Naive B cell (primary cell): ENCODE results near the gene TUB. TPM values are rescaled to one million over a fixed set of nuclear protein-coding genes. Genes with fewer than 3 reads are reported as not detected.
A peak's percentile ranks its signal among the peaks of the same experiment; 100 is the strongest.

ENCODE experiments used
- ATAC-seq, 2 donors: fragments of 150-1000 bp; cut with Tn5 transposase; 2 replicates each; pipeline ENCODE4 v1.10.0; 2021; ENCODE audit warnings: low read depth in 2 of 2, mild to moderate bottlenecking in 2 of 2, moderate library complexity in 2 of 2
- DNase-seq: peaks from one replicate; pipeline ENCODE4 v3.0.0; 2022
- H3K27ac Mint-ChIP-seq, 6 donors: one replicate each; pipeline ENCODE4 v1.8.0; 2020 to 2022; ENCODE audit warnings: mild to moderate bottlenecking in 6 of 6, mixed read lengths in 6 of 6, moderate library complexity in 5 of 6, inconsistent platforms in 2 of 6
- H3K27me3 Mint-ChIP-seq, 3 donors: one replicate each; pipeline ENCODE4 v1.8.0; 2021 to 2022; ENCODE audit warnings: mixed read lengths in 3 of 3, mild to moderate bottlenecking in 1 of 3
- H3K36me3 Mint-ChIP-seq, 2 donors: one replicate each; pipeline ENCODE4 v1.8.0; 2020 to 2022; ENCODE audit warnings: mixed read lengths in 2 of 2, inconsistent platforms in 1 of 2, mild to moderate bottlenecking in 1 of 2
- H3K4me1 Mint-ChIP-seq, 3 donors: one replicate each; pipeline ENCODE4 v1.8.0; 2020 to 2022; ENCODE audit warnings: mixed read lengths in 3 of 3, inconsistent platforms in 1 of 3, mild to moderate bottlenecking in 1 of 3, moderate library complexity in 1 of 3
- H3K4me3 Mint-ChIP-seq, 8 donors: one replicate each; pipeline ENCODE4 v1.8.0; 2020 to 2022; ENCODE audit warnings: mild to moderate bottlenecking in 8 of 8, mixed read lengths in 8 of 8, moderate library complexity in 8 of 8, inconsistent platforms in 2 of 8
- H3K9me3 Mint-ChIP-seq, 7 donors: one replicate each; pipeline ENCODE4 v1.8.0; 2020 to 2022; ENCODE audit warnings: mixed read lengths in 7 of 7, mild to moderate bottlenecking in 5 of 7, inconsistent platforms in 2 of 7, moderate library complexity in 1 of 7
- polyA plus RNA-seq, 6 donors: library from polyadenylated mRNA; unstranded; fragments of 300-500 nt; fragmentation: Illumina TruSeq; gene quantifications; one replicate each; pipeline ENCODE4 v1.2.3, GENCODE V29; 2021; ENCODE audit warnings: low read depth in 6 of 6

TUB gene
- polyA plus RNA-seq, 6 donors from 2014 or later = 0.05 to 0.12 (median 0.11) TPM; not detected in 3

- H3K4me1 Mint-ChIP-seq = peaks cover 0 to 6% (median 0%) of the 10 kb centered on the region in 3 donors
- peak overlapping the region in 1 of 6 donors; percentile 21 for H3K27ac Mint-ChIP-seq
- peaks cover 0 to 4% (median 0%) of the 10 kb centered on the region in 7 donors for H3K9me3 Mint-ChIP-seq
- DNase-seq = no peak
- ATAC-seq = no peak
- no peaks in the 10 kb centered on the region for H3K36me3 Mint-ChIP-seq
- no peak overlapping the region for H3K4me3 Mint-ChIP-seq
- peaks cover 52 to 83% (median 68%) of the 10 kb centered on the region in 3 donors for H3K27me3 Mint-ChIP-seq
Observed at GRCh38 chr11:8083871-8084281, 2.9 kb downstream of the TUB start.

GRCh38 chr11:8084352-8084751, 3.3 kb downstream of the TUB start:
- Mint-ChIP-seq H3K4me3 (peak overlapping the region in 1 of 8 donors; percentile 73), H3K27me3 (peaks cover 49 to 84% (median 63%) of the 10 kb centered on the region in 3 donors)
- no peak for ATAC-seq

GRCh38 chr11:8085011-8085645, 4.1 kb downstream of the TUB start:
- H3K9me3 Mint-ChIP-seq = peaks cover 0 to 2% (median 0%) of the 10 kb centered on the region in 7 donors
- no peak overlapping the region for H3K4me3 Mint-ChIP-seq
- peaks cover 42 to 84% (median 58%) of the 10 kb centered on the region in 3 donors for H3K27me3 Mint-ChIP-seq
- DNase-seq (no peak), ATAC-seq (no peak)
- no peaks in the 10 kb centered on the region for H3K36me3 Mint-ChIP-seq
- no peak overlapping the region for H3K27ac Mint-ChIP-seq
- peaks cover 0 to 6% (median 0%) of the 10 kb centered on the region in 3 donors for H3K4me1 Mint-ChIP-seq

More at GRCh38 chr11:8084352-8084751, 3.3 kb downstream of the TUB start:
- H3K36me3 Mint-ChIP-seq = no peaks in the 10 kb centered on the region
- peaks cover 0 to 6% (median 0%) of the 10 kb centered on the region in 3 donors for H3K4me1 Mint-ChIP-seq
- DNase-seq = no peak
- no peak overlapping the region for H3K27ac Mint-ChIP-seq
- H3K9me3 Mint-ChIP-seq = peaks cover 0 to 3% (median 0%) of the 10 kb centered on the region in 7 donors

DNA sequence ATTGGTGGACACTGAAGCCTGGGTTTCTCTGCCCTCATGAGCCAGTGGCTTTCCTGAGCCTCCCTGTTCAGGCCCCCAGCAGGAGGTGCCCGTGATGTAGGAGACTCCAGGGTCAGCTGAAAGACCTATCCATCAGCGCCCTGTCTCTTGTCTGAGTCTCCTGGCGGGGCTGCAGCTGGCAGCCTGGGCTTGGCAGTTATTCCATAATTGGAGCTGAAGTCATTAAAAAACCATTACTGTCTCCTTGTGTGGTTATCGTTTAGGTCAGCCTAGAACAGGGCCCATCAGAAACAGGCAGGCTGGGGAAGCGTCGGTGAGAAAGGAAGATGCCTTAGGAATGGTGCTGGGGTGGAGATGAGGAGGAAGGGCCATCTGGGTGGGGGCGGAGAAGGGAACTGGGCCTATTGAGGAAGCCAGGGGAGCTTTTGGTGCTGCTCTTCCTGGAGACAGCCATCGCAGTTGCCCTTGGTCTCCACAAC, 5.0 kb downstream of the TUB start:
- no peak for ATAC-seq
- DNase-seq = no peak
- H3K9me3 Mint-ChIP-seq = no peaks in the 10 kb centered on the region
- H3K4me1 Mint-ChIP-seq = peaks cover 0 to 6% (median 0%) of the 10 kb centered on the region in 3 donors
- H3K36me3 Mint-ChIP-seq = no peaks in the 10 kb centered on the region
- no peak overlapping the region for H3K4me3 Mint-ChIP-seq
- peaks cover 41 to 82% (median 58%) of the 10 kb centered on the region in 3 donors for H3K27me3 Mint-ChIP-seq
- peak overlapping the region in 1 of 6 donors; percentile 36 for H3K27ac Mint-ChIP-seq

- H3K4me3 Mint-ChIP-seq = peak overlapping the region in 1 of 8 donors; percentile 29
- H3K27ac Mint-ChIP-seq = no peak overlapping the region
- H3K9me3 Mint-ChIP-seq = no peaks in the 10 kb centered on the region
- H3K4me1 Mint-ChIP-seq = peaks cover 0 to 6% (median 0%) of the 10 kb centered on the region in 3 donors
- DNase-seq (no peak), ATAC-seq (no peak)
- H3K36me3 Mint-ChIP-seq = no peaks in the 10 kb centered on the region
- peaks cover 41 to 83% (median 63%) of the 10 kb centered on the region in 3 donors for H3K27me3 Mint-ChIP-seq
Observed at GRCh38 chr11:8086571-8086970, 5.6 kb downstream of the TUB start.

DNA sequence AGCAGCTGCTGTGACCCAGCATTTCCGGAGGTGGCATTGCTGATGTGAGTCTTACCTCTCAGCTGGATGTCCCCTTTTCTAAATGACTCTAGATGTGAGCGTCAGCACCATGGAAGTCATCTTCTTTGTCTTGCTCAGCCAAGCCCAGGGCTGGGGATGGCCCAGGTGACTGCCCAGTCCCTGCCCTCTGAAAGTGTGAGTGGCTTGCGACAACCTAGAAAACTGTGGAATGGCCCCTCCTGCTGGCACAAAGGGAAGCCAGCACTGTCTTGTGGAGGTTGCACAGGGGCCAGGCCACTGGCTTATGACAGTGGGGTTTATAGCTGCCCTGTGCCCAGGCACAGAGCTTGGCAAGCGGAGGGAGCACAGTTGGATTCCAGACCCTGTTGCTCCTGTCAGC, 6.2 kb downstream of the TUB start:
- Mint-ChIP-seq H3K27ac (no peak overlapping the region), H3K36me3 (no peaks in the 10 kb centered on the region), H3K4me3 (no peak overlapping the region), H3K9me3 (no peaks in the 10 kb centered on the region), H3K27me3 (peaks cover 36 to 79% (median 58%) of the 10 kb centered on the region in 3 donors), H3K4me1 (no peaks in the 10 kb centered on the region)
- ATAC-seq (no peak), DNase-seq (no peak)

GRCh38 chr11:8087756-8088155, 6.7 kb downstream of the TUB start:
- H3K27me3 Mint-ChIP-seq = peaks cover 30 to 75% (median 53%) of the 10 kb centered on the region in 3 donors
- DNase-seq (no peak), ATAC-seq (no peak)
- no peaks in the 10 kb centered on the region for H3K9me3 Mint-ChIP-seq
- H3K4me1 Mint-ChIP-seq = peaks cover 0 to 2% (median 0%) of the 10 kb centered on the region in 3 donors
- no peak overlapping the region for H3K4me3 Mint-ChIP-seq
- no peaks in the 10 kb centered on the region for H3K36me3 Mint-ChIP-seq
- H3K27ac Mint-ChIP-seq = peak overlapping the region in 1 of 6 donors; percentile 40

- no peak for DNase-seq
- no peak for ATAC-seq
- Mint-ChIP-seq H3K27me3 (peaks cover 13 to 56% (median 31%) of the 10 kb centered on the region in 3 donors), H3K36me3 (no peaks in the 10 kb centered on the region), H3K27ac (no peak overlapping the region), H3K4me3 (no peak overlapping the region), H3K4me1 (peaks cover 0 to 2% (median 0%) of the 10 kb centered on the region in 3 donors), H3K9me3 (no peaks in the 10 kb centered on the region)
Observed at GRCh38 chr11:8089791-8090510, 8.9 kb downstream of the TUB start.

- H3K4me3 Mint-ChIP-seq = peak overlapping the region in 1 of 8 donors; percentile 25
- H3K27me3 Mint-ChIP-seq = peaks cover 11 to 48% (median 23%) of the 10 kb centered on the region in 3 donors
- DNase-seq (no peak), ATAC-seq (no peak)
- H3K36me3 Mint-ChIP-seq = no peaks in the 10 kb centered on the region
- no peaks in the 10 kb centered on the region for H3K9me3 Mint-ChIP-seq
- H3K4me1 Mint-ChIP-seq = peaks cover 0 to 2% (median 0%) of the 10 kb centered on the region in 3 donors
- no peak overlapping the region for H3K27ac Mint-ChIP-seq
Observed at GRCh38 chr11:8090756-8091155, 9.7 kb downstream of the TUB start.

DNA sequence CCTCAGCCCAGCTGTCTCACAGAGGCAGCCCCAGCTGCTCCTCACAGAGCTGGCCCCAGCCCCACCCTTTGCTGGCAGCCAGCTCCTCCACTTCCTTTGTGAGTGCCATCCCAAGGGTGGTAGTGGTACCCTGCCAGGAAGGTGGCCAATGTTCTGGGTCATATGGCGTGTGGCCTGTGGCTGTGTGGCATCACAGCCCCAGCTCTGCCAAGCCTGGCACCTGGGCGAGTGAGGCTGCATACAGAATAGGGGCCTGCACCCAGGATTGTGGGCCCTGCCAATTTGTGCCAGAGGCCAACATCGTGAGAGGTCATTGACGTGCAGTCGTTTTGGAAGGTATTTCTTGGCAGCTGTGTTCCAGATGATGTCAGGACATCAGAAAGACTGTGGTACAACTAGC, 10.7 kb downstream of the TUB start:
- Mint-ChIP-seq H3K27me3 (peaks cover 10 to 38% (median 13%) of the 10 kb centered on the region in 3 donors), H3K36me3 (no peaks in the 10 kb centered on the region), H3K4me3 (no peak overlapping the region), H3K9me3 (no peaks in the 10 kb centered on the region), H3K4me1 (peaks cover 0 to 2% (median 0%) of the 10 kb centered on the region in 3 donors), H3K27ac (peak overlapping the region in 1 of 6 donors; percentile 33)
- DNase-seq = no peak
- ATAC-seq = no peak

GRCh38 chr11:8092587-8093424, 11.8 kb downstream of the TUB start:
- Mint-ChIP-seq H3K4me1 (peaks cover 0 to 2% (median 0%) of the 10 kb centered on the region in 3 donors), H3K27me3 (peaks cover 6 to 27% (median 7%) of the 10 kb centered on the region in 3 donors), H3K27ac (peak overlapping the region in 2 of 6 donors; percentile 12 to 42), H3K4me3 (no peak overlapping the region), H3K36me3 (no peaks in the 10 kb centered on the region), H3K9me3 (no peaks in the 10 kb centered on the region)
- ATAC-seq = no peak
- no peak for DNase-seq

- H3K4me3 Mint-ChIP-seq = no peak overlapping the region
- no peak for ATAC-seq
- no peaks in the 10 kb centered on the region for H3K36me3 Mint-ChIP-seq
Observed at GRCh38 chr11:8093931-8094575, 13.0 kb downstream of the TUB start.

More at GRCh38 chr11:8093931-8094575, 13.0 kb downstream of the TUB start:
- no peak for DNase-seq
- H3K4me1 Mint-ChIP-seq = peaks cover 0 to 2% (median 0%) of the 10 kb centered on the region in 3 donors
- peaks cover 3 to 22% (median 6%) of the 10 kb centered on the region in 3 donors for H3K27me3 Mint-ChIP-seq
- no peak overlapping the region for H3K27ac Mint-ChIP-seq
- H3K9me3 Mint-ChIP-seq = no peaks in the 10 kb centered on the region
